HPDE6-E6E7 (cell line): Measurements from ENCODE around the gene C1S.
"Not testable (repeated sequence)": the region's sequence is repeated elsewhere in the genome, so short reads cannot be mapped to it uniquely, and the experiment has no call there.

Source experiments
- DNase-seq: peaks from one replicate; pipeline ENCODE4 v3.0.0; 2011; ENCODE audit warnings: missing footprints; ENCODE audit errors: extremely low spot score

The C1S gene

DNA sequence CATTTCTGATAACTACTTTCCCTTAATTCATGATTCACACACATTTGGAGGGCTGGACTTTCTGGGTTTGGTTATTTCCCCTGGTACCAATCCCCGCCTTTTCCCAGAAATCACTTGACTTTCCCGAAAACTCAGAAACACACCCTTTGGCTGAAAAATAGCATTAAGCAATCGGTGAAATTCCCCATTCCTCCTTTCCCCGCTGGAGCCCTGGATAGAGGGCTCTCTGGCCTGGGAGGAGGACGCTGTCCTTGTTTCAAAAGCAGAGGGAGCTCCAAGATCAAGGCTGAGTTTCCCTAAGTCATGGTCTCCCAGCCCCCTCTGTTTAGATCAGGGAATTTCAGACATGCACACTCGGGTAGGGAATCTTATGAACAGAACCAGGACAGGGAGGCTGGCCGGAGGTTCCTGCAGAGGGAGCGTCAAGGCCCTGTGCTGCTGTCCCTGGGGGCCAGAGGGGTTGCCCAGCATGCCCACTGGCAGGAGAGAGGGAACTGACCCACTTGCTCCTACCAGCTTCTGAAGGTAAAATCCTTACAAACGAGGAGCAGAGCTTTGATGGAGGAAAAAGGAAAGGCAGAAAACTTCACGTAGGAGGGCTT, at the start of gene C1S:
Gene C1S (plus strand): TSS at position 366 of the 602 bp plus-strand sequence. CDS start 1,195 bp downstream, outside the sequence.
- peak; percentile 85 for DNase-seq

DNA sequence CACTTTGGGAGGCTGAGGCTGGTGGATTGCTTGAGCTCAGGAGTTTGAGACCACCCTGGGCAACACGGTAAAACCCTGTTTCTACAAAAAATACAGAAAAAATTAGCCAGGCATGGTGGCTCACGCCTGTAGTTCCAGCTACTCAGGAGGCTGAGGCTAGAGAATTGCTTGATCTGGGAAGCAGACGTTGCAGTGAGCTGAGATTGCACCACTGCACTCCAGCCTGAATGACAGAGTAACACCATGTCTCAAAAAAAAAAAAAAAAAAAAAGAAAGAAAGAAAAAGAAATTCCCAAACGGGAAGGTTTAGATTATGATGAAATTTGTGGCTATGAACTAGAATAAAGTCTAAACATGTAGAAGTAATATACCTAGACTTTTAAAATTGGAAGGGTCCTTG, 49.1 kb upstream of the C1S start:
- DNase-seq = not testable (repeated sequence)

GRCh38 chr12:7012024-7012607, 48.4 kb upstream of the C1S start:
- no peak for DNase-seq

GRCh38 chr12:7013101-7013500, 47.4 kb upstream of the C1S start:
- no peak for DNase-seq

DNA sequence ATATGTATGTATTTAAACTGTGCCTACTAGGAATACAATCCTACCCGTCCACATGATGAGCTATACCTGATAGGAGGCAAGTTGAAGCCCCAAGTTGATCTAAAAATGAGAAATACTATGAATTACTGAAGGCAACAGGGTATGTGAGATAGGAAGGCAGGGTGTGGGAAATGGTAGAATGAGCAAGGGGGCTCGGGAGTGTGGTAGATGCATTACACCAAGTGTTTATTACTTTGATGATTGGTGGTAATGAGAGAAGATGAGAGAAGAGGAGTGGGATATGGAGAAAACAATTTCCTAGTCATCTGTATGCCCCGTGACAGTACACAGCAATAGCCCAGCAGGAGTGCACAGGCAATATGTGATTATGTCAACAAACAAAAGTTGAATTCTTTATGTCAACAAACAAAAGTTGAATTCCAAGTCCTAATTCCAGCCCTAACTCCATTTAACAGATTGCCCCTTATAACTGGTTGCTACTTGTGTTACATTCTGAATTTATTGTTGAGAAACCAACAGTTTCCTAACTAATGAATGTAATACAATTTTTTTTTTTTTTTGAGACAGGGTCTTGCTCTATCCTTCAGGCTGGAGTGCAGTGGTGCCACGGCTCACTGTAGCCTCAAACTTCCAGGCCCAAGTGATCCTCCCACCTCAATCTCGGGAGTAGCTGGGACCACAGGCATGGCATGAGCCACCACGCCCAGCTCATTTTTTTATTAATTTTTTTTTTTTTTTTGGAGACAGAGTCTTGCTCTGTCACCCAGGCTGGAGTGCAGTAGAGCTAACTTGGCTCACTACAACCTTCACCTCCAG, 44.8 kb upstream of the C1S start:
- no peak for DNase-seq

DNA sequence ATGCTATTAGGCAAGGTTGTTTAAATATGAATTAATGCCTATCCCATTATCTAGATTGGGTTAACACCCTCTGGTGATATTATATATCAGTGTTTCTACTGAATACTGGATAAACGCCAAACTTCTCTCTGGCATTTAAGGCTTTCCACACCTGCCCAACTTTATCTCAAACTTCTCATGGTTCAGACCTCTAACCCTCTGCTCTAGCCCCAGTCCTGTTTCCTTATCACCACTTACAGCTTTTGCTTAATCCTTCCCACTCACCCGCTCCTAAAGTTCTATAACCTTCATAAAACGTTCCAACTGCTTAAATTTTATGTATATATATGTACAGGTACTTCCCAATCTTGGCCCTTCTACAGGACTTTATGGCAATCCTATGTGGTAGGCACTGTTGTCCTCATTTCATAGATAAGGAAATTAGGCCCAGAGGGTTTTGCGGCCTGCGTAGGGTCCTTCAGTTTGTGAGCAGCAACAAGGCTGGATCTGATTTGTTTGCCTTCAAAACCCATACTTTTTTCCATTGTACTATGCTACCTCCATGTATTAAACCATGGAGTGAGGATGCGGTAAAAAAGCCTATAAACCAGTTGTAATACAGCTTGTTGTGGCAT, 43.5 kb upstream of the C1S start:
- no peak for DNase-seq

GRCh38 chr12:7017870-7018349, 42.6 kb upstream of the C1S start:
- DNase-seq = peak; percentile 21

GRCh38 chr12:7018350-7019042, 42.0 kb upstream of the C1S start, which contains the start of gene LPCAT3:
LPCAT3 (minus strand) TSS chr12:7018476; CDS start chr12:7018424, 52 bp downstream.
- DNase-seq = peak; percentile 95

- no peak for DNase-seq
These were observed 41.4 kb upstream of the C1S start for GRCh38 chr12:7019043-7019569.

- DNase-seq = no peak
These were observed 38.6 kb upstream of the C1S start for GRCh38 chr12:7021956-7022355.

GRCh38 chr12:7023114-7023513, 37.4 kb upstream of the C1S start:
- DNase-seq = no peak

GRCh38 chr12:7026854-7027253, 33.7 kb upstream of the C1S start:
- no peak for DNase-seq

DNA sequence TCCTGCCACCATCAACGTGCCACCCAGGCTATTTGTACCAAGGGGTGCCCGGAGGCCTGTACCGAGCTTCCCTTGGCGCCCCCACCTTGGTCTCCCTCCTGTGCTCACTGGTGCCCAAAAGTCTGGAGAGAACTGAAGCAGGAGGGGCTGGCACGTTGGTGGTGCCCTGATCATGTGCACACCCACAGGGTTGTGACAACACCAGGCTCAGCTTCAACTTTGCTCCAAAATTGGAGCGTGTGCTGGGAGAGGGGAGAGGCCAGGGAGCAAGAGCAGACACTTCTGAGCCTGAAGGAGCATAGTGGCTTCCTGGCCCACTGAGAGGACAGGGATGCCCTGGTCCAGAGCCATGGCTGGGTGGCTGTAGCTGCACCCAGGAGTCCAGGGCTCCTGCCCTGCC, 29.2 kb upstream of the C1S start:
- no peak for DNase-seq

DNA sequence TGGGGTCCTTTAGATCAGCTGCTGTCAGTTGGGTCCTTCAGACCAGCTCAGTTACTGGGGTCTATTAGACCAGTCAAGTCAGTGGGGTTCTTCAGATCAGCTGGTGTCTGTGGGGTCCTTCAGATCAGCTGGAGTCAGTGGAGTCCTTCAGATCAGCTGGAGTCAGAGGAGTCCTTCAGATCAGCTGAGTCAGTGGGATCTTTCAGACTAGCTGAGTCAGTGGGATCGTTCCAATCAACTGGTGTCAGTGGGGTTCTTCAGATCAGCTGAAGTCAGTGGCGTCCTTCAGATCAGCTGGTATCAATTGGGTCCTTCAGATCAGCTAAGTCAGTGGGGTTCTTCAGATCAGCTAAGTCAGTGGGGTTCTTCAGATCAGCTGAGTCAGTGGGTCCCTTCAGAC, 27.5 kb upstream of the C1S start:
- no peak for DNase-seq

- no peak for DNase-seq
These were observed 26.1 kb upstream of the C1S start for GRCh38 chr12:7034464-7034863.

DNA sequence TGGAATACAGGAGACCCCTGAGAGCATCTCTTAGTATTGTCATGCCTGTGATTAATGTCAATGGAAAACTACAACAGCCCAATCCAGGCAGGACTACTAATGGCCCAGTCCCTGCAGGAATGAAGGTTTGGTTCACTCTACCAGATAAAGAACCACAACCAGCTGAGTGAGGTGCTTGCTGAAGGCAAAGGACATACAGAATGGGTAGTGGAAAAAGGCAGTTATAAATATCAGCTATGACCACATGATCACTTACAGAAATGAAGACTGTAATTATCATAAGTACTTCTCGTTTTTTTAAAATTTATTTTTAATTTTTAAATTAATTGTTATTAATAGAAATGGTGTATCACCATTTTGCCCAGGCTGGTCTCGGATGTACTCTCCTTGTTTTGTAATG, 25.1 kb upstream of the C1S start:
- no peak for DNase-seq

DNA sequence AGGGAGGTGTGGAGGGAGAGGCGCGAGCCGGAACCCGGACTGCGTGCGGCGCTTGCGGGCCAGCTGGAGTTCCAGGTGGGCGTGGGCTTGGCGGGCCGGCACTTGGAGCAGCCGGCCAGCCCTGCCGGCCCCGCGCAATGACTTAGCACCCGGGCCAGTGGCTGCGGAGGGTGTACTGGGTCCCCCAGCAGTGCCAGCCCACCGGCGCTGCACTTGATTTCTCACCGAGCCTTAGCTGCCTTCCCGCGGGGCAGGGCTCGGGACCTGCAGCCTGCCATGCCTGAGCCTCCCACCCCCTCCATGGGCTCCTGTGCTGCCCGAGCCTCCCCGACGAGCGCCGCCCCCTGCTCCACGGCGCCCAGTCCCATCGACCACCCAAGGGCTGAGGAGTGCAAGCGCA, 23.1 kb upstream of the C1S start:
- not testable (repeated sequence) for DNase-seq

- DNase-seq = no peak
These were observed 21.9 kb upstream of the C1S start for GRCh38 chr12:7038591-7038990.

DNA sequence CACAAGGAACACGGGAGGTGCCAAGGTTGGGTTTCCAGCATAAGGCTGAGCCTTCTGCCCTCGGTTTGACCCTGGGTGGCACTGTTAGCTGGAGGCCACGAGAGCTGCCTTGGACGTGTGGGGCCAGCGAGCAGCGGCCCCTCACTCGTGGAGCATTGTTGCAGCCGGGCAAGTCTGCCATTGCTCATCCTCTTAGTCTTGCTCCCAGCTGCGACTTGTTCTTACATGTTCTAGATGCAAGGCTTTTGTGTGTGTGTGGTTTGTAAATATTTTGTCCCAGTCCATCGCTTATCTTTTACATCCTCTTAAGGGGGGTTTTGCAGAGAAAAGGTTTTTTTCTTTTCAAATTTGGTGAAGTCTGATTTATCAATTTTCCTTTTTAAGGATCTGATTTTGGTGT, 21.1 kb upstream of the C1S start:
- DNase-seq = peak; percentile 71

DNA sequence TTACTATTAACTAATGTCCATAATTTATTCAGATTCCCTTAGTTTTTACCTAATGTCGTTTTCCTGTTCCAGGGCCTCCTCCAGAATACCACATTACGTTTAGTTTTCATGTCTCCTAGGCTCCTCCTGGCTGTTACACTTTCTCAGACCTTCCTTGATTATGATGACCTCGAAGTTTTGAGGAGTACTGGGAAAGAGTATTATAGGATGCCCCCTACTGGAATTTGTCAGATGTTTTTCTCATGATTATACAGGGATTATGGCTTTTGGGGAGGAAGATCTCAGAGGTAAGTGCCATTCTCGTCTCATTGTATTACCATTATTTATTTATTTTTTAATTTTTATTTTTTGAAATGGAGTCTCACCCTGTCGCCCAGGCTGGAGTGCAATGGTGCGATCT, 17.7 kb upstream of the C1S start:
- no peak for DNase-seq

DNA sequence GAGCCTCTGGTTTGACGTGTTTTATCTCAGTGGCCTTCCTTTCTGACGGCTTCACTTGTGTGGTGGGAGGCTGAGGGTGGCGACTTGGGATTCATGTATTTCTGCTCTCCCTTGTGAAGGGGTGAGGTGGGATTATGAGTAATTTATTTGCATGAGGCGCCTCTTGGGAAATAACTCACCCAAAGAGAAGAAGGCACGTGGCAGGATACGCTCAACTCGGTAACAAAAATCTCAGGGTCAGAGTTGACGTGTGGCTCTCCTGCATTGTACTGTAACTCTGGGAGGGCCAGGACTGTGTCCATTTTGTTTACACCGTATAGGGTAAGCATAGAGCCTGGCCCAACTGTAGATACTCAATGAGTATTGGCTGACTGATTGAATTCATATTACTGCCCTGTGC, 14.6 kb upstream of the C1S start:
- no peak for DNase-seq
